ENCODE data around the gene UBE2F.

UBE2F gene, protein sequence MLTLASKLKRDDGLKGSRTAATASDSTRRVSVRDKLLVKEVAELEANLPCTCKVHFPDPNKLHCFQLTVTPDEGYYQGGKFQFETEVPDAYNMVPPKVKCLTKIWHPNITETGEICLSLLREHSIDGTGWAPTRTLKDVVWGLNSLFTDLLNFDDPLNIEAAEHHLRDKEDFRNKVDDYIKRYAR

DNA sequence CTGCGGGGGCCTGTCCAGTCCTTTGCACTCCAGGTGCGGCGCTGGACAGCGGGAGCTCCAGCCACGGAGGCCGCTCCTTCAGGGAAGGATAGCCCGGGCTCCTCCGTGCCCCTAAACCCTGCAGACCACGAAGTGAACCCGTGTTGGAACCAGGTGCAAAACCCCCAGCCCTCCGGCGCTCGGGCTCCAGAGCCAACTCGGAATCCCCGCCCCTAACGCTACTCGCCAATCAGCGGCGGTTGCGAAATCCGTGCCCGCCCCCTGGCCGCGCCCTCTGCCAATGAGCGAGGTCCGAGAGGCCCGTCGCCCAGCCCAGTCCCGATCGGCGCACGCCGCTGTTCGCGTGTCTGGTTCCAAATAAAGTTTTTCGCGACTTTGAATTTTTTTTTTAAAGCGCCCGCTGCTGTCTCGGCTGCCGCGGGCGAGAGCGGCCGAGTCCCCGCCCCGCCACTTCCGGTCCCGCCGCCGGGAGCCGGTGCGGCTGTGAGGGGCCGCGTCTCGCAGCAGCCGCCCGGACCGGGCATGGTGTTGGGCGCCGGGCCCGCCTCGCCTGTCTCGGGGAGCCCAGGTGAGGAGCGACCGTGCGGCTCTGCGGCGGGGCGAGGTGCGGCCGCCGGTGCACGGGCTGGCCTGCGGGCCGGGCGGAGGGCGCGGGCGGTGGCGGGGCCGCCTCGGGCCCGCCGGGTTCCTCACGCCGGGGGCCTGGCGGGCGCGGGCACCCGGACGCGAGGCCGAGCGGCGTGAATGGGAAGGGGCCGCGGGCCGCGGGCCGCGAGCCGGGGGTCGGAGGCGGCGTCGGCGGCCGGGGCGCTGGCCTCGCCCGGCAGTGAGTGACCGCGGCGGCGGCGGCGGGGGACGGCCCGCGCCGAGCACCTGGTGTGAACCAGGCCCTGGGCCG is at the start of gene UBE2F:
UBE2F (plus strand) TSS at position 450 of the 898 bp plus-strand sequence. CDS start 6,094 bp downstream, outside the sequence.
- peak; percentile 90 to 97 (median 92) for DNase-seq (ENCODE audit: low read depth in 3 of 3, low spot score in 1 of 3)

DNA sequence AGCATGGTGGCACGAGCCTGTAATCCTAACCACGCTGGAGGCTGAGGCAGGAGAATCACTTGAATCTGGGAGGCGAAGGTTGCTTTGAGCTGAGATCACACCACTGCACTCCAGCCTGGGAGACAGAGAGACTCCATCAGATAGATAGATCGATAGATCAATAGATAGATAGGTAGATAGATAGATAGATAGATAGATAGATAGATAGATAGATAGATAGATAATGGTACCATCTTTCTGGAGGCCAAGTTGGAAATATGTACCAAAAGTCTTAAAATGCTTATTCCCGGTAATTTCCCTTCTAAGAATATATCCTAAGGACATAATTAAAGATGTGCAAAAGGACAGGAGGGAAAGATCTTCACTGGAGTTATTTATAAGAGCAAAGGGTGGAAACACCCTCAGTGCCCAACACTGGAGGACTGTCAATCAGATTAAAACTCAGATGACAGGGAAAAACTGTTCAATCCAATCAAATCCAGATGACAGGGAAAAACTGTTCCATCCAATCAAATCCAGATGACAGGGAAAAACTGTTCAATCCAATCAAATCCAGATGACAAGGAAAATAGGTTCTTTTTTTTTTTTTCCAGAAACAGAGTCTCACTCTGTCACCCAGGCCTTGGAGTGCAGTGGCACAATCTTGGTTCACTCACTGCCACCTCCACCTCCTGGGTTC is 49.0 kb upstream of the UBE2F start:
- no peak for DNase-seq (ENCODE audit: low read depth in 3 of 3, low spot score in 1 of 3)

DNA sequence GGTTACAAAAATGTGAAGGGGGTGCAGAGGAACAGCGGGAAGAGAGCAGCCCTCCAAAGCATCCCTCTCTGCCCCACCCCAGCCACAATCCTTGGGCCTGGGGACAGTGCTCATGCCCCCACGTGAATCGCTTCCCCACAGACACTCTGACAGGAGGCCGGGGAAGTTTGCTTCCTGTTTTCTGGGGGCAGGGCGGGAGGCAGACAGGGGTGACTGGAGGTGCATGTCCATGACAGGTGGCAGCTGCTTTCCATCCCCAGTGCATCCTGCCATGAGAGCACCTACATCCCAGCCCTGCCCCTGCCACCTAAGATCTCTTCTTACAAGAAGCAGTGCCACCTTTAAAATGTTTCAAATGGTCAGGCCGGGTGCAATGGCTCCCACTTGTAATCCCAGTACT is 47.2 kb upstream of the UBE2F start:
- no peak for DNase-seq (ENCODE audit: low read depth in 3 of 3, low spot score in 1 of 3)

DNA sequence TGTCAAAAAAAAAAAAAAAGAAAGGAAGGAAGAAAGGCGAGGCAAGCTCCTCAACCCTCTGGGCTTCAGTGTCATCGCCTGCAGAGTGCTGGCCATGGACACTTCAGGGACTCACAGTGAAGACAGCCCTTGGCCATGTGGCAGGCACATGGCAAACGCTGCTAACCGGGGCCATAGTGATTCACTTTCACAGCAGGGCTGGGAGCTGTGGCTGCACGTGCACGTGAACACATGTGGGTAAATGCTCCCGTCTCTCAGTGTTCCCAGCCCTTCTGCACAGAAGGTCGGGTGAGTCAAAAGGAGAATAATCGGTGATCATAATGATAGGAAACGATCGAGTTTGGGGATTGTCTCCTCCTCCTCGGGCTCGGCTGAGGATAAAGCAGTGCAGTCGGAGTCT is 46.1 kb upstream of the UBE2F start:
- no peak for DNase-seq (ENCODE audit: low read depth in 3 of 3, low spot score in 1 of 3)

DNA sequence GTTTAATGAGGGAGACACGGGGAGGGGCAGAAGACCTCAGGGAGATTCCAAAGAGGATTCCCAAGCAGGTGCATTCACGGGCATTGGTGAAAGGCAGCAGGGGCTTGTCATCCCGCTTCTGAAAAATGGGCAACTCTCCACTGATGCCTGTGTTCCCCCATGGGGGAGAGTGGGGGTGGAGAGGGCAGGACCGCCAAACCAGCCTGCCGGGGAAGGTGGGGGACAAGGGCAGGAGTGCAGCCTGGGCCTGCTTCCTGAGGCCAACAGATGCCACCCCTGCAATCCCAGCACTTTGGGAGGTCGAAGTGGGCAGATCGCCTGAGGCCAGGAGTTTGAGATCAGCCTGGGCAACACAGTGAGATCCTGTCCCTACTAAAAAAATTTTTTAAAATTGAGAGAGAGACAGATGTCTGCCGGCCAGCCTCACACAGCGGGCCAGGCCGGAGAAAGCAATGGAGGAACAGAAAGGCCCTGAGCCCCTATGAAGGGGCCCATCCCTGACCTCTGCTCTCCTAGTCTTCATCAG is 44.8 kb upstream of the UBE2F start:
- no peak for DNase-seq (ENCODE audit: low read depth in 3 of 3, low spot score in 1 of 3)

DNA sequence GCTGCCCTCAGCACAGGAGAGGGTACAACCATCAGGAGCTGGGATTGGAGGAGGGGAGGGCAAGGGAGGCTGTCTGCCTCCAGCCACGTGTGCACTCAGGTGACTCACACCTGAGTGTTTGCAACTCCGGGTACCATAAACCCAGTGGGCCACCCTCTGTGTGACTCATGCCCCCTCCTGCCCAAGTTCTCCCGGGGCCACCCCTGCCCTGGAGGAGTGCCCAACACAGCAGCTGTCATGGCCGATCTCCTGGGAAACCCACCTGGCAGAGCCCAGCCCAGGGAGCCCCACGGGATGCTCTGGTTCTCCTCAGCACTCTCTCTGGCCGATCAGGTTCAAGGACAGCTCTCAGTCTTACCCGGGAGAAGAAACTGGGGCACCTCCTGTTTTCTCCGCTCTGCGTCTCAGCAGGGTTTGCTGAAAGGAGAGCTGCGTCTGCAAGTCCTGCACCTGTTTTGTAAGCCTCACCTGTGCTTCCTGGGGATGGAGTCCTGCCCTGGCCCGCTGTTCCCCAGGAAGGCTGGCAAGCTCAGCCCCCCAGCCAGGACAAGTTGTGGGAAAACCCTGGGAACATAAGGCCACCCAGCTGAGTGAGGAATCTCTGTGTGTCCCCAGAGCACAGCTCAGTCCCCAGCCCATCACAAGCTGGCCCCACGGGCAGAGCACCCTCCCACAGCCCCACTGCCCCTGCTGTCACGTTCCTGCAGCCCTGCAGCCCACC is 44.0 kb upstream of the UBE2F start:
- DNase-seq (ENCODE audit: low read depth in 3 of 3, low spot score in 1 of 3) = no peak

DNA sequence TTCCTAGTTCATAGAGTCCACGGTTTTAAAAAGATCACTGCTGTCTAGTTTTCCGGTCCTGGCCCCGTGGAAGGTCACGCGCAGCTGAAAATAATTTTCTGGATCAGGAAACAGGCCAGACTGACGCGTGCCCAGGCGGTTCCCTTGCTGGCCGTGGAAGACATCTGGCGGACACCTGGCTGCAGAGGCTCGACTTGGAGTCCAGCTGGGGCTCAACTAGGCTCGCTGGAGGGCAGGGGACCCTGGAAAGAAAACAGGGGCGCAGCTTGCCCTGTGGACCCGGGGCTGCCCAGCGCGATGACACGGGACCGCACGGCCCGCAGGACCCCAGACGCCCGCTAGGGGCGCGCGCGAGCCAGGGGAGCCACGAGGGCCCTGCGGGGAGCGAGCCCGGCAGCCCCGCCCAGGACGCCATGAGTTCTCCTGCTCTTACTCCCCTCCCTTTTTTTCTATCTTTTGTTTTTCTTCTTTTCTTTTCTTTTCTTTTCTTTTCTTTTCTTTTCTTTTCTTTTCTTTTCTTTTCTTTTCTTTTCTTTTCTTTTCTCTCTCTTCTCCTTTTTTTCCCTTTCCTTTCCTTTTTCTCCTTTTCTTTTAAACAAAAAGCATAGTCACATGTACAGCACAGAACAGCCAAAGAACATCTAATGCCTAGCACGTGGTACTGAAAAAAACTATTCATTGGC is 43.2 kb upstream of the UBE2F start:
- DNase-seq (ENCODE audit: low read depth in 3 of 3, low spot score in 1 of 3) = peak; percentile 36 to 79 (median 55)

DNA sequence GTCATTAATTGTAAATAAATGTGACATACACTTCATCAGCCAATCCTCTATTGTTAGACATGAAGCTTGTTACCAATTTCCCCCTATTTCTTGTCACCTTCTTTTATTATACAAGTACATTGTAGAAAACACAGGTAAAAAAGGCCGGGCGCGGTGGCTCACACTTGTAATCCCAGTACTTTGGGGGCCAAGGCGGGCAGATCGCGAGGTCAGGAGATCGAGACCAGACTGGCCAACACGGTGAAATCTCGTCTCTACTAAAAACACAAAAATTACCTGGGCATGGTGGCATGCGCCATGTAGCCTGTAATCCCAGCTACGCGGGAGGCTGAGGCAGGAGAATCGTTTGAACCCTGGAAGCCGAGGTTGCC is 42.7 kb upstream of the UBE2F start:
- no peak for DNase-seq (ENCODE audit: low read depth in 3 of 3, low spot score in 1 of 3)

DNA sequence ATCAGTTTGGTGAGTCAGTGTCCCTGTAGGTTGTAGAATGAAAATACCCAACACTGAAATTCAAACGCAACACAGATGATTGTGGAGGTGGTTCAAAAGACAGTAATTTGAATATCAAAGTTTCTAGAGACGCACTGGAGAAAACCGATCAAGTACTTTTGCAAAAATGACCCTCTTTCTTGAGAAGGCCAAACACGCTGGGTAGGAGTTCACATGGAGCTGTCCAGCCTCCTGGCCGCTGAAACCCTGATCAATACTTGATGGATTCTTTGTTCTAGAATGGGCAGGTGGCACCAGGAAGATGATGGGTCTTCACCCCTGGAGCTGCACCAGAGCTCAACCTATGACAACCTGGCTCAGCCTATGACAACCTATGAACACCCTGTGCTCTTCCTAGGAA is 39.7 kb upstream of the UBE2F start:
- DNase-seq (ENCODE audit: low read depth in 3 of 3, low spot score in 1 of 3) = no peak

DNA sequence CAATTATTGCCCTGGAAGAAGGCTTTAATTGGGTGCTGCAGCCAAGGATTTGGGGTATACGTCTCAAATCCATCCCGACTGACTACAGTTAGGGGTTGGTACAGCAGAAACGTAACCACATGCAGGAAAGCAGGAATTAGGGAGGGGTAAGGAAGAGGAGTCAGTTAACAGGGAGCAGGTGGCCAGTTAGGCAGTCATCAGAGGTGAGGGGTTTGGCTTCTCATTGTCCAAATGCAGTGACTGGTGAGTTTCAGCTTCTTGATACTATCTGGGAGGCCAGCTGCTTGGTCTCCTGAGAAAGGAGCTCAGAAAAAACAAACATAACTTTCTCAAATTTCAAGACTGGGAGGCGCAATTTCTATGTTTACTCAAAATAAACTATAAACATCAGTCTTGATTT is 38.8 kb upstream of the UBE2F start:
- no peak for DNase-seq (ENCODE audit: low read depth in 3 of 3, low spot score in 1 of 3)

DNA sequence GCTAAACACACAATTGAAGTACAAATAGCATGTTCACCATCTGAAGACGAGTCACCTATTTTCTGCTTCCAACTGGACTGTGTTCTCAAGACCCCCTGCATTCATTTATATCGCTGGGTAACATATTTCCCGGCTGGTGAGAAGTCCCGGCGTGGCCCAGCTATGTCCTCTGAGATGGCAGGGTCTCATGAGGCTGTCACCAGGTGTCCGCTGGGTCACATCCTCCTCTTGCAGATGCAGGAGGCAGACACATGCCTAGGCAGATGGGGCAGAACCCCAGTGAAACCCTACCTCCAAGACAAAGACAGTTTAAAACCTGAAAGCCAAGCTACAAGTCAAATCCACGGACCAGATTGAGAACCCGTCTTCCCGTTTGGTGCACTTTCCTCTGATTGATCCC is 36.8 kb upstream of the UBE2F start:
- no peak for DNase-seq (ENCODE audit: low read depth in 3 of 3, low spot score in 1 of 3)

DNA sequence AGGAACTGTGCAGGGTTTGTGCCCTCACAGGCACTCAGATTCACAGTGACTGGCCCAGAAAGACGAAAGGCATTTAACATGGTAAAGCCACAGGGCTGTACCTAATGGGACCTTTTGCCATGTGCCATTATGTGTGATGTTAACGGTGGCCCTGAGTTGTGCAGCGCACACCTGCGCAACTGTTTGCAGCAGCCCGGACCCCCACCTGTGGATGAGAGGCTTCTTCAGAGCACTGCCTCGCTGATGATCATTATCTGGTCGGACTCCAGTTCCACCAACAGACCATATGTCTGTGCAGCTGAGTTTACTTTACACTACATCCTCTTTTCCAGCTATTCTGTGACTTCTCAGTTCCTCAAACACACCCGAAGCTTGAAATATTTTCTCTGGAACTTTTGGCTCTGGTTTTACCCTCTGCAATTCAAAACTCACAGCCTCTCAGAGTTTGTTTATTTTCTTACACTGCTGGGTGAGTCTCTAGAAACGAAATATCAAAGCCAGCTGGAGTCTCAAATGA is 35.6 kb upstream of the UBE2F start:
- no peak for DNase-seq (ENCODE audit: low read depth in 3 of 3, low spot score in 1 of 3)

DNA sequence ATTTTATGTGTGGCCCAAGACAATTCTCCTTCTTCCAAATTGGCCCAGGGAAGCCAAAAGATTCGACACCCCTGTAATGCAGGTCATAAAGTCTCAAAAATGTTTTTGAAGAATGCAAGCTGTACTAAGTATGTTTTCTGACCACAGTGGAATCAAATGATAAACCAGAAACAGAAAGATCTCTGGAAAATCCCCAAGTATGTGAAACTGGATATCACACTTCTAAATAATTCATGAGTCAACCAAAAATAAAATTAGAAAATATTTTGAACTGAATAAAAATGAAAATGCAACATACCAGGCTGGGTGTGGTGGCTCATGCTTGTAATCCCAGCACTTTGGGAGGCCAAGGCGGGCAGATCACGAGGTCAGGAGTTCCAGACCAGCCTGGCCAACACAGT is 34.1 kb upstream of the UBE2F start:
- DNase-seq (ENCODE audit: low read depth in 3 of 3, low spot score in 1 of 3) = no peak

DNA sequence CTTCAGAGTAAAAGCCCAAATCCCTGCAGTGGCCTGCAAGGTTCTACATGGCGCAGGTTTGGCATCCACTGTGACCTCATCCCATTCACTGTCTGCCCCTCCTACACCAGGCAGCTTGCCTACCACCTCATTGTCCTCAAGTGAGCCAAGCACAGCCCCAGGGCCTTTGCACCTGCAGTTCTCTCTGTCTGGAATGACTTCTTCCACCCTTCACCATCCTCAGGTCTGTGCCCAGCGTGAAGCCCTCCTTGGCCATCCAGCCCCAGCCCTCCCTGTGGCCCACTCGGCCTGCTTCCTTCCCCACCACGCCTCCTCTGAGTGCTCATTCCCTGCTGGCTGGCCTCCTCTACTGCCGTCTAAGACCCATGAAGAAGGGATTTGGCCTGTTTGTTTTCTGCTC is 32.6 kb upstream of the UBE2F start:
- DNase-seq (ENCODE audit: low read depth in 3 of 3, low spot score in 1 of 3) = no peak

DNA sequence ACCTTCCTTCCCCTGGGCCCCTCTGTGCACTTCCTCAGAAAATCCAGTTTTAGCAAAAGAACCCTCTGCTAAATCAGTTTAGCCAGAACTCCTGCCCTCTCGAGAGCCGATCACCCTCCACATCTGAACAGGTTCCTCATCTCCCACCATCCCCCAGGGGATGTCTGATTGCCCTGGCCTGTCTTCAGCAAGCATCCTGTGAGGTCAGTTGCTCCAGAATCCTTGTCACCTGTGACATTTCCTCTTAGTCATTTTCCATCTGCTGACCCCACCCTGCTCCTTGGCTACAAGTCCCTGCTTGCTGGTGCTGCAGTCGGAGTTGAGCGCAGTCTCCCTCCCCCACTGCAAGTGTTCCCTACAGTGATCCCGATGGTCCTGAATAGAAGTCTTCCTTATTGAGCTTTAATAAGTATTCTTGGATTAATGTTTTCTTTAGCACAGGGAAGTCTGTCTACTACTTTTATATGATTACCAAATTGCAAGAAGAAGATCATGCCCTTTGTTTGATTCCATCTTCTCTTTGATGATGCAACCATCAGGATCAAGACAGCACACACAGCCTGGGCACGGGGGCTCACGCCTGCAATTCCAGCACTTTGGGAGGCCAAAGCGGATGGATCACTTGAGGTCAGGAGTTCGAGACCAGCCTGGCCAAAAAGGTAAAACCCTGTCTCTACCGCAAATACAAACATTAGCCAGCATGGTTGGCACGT is 30.9 kb upstream of the UBE2F start:
- no peak for DNase-seq (ENCODE audit: low read depth in 3 of 3, low spot score in 1 of 3)

DNA sequence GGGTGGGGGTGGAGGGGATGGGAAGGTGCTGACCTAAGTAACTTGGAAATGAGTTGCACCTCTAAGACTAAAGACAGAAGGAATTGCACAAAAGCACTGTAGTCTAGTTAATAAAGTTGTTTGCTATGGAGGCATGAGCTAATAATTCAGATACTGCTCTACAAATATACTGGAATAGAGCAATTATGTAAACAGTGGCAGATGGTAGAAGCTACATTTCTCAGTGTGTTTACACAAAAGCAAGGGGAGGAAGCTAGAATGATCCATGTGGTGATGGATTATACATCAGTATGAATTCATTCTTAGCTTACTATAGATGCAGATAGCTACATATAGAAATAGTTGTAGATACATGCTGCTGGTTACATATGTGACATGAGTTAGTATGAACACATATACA is 27.6 kb upstream of the UBE2F start:
- no peak for DNase-seq (ENCODE audit: low read depth in 3 of 3, low spot score in 1 of 3)

DNA sequence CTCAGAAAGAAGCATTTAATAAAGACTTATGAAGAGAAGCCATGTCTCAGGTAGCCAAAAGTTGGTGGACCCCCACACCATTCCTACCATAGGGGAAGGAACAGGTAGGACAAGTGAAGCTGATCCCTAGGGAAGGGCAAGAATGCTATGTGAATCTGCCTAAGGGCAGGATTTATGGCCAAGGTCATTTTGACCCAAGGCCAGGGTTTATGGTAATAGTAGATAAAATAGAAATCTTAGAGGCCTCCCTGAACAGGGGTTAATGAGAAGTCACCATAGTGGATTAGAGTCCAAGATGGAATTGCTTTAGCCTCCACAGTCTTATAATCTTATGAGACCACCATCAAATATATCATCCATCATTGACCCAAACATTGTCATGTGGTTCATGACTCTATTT is 26.0 kb upstream of the UBE2F start:
- DNase-seq (ENCODE audit: low read depth in 3 of 3, low spot score in 1 of 3) = no peak

DNA sequence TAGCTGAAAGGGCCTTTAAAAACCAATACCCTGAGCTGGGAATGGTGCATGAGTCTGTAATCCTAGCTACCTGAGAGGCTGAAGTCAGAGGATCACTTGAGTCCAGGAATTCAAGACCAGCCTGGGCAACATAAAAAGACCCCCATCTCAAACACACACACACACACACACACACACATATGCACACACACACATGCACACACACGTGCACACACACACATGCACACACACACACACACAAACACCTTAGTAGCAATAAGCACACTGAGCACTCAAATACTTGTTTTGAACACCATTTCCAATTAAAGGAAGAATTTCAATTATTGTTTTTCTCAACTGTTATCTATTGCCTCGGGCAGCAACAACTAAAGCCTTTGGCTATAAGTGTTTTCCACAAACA is 25.6 kb upstream of the UBE2F start:
- DNase-seq (ENCODE audit: low read depth in 3 of 3, low spot score in 1 of 3) = no peak

DNA sequence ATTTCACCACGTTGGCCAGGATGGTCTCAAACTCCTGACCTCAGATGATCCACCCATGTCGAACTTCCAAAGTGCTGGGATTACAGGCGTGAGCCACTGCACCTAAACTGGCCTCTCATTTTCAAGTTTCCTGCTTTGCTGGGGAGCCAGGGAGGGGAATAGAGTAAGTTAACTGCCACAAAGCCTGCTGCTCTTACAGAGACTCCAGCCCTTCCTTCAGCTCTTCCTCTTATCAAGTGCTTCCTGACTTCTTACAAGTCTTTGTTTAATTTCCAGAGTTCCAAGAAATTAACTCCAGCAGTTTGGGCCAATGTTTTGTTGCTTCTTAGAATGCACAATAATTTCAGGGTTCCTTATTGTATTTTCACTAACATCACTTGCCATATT is 24.3 kb upstream of the UBE2F start:
- DNase-seq (ENCODE audit: low read depth in 3 of 3, low spot score in 1 of 3) = no peak

All from stimulated activated CD4-positive, alpha-beta T cell treated with anti-CD3 and anti-CD28 coated beads, TNF-alpha, amount 100 ng/mL, for 1 hour (primary cell).